ENCODE measurements around the gene STAM.

STAM gene

DNA sequence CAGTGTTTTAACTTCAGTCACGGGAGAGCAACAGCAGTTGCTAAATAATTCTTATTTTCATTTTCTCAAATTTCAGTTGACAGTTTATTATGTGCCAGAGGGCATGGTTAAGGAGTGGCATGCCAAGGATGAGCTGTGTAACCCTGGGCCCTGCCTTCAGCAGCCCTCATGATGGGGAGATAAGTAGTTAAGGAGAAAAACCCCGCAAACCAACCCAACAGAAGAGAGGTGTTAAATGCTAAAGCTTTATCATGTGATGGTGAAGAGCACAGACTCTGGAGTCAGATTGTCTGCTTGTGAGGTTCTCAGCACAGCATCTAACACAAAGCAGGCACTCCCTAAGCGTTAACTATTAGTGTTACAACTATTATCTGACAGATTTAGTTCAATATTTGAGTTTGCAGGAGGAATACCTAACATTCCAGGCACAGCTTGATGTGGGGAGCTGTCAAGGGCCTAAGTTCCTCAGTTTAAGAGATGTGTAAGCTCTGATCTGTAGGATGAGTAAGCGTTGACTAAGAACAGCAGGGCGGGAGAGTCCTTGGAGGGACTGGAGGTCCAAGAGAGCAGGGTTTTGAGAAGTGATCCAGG lies 29.6 kb downstream of the STAM start:
- no peak for DNase-seq (ENCODE audit: extremely low read depth in 1 of 2, low read depth in 1 of 2)

DNA sequence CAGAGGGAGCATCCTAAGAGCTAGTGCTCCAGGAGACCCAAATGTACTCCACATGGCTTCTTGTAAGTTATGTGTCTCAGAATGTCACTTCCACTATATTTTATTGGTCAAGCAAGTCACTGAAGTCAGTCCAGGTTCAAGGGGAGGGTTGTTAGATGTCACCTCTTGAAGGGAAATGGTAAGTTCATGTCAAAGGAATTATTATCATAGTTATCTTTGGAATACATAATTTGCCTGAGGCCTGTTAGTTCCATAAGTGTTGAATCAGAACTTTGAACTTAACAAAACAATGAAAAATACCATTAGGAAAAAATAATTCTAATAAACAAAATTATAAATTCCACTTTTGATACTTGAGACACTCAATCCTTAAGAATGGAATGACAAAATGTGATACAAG lies 30.6 kb downstream of the STAM start:
- no peak for DNase-seq (ENCODE audit: extremely low read depth in 1 of 2, low read depth in 1 of 2)

DNA sequence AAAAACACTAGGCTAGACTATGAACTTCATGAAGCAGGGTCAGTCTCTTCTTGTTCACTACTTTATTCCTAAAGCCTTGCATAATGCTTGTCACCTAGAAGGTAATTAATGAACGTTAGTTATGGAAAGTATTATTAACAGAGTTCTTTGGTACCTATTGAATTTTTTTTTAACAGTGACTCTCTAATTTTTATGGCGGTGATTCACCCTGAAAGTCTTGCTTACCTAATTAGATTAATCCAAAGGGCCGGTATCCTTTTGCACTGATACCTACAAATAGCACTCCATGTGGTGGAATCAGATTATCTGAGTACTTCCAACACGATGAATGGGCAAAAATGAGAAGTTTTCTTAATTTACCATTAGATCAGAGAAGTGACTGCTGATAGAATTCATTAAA lies 31.7 kb downstream of the STAM start:
- no peak for DNase-seq (ENCODE audit: extremely low read depth in 1 of 2, low read depth in 1 of 2)

DNA sequence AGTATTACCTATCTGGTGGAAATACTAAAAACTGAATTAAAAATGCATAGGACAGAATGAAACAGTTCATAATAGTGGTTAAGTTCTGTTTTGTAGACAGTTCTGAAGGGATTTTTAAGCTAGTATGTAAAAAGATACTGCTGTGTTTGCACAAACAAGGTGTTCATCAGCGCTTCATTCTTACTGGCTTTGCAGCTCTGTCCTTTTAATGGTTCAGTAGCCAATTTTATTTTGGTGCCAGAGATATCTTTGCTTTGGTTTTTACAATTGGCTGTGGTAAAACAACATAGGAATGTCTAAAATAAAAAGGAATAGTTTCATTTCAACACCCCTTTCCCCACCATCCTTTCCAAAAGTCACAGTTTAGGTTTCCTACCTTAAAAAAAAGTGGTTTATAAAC lies 33.0 kb downstream of the STAM start:
- DNase-seq (ENCODE audit: extremely low read depth in 1 of 2, low read depth in 1 of 2): no peak

- no peak for DNase-seq (ENCODE audit: extremely low read depth in 1 of 2, low read depth in 1 of 2)
Measured at GRCh38 chr10:17682236-17682946, 38.4 kb downstream of the STAM start.

DNA sequence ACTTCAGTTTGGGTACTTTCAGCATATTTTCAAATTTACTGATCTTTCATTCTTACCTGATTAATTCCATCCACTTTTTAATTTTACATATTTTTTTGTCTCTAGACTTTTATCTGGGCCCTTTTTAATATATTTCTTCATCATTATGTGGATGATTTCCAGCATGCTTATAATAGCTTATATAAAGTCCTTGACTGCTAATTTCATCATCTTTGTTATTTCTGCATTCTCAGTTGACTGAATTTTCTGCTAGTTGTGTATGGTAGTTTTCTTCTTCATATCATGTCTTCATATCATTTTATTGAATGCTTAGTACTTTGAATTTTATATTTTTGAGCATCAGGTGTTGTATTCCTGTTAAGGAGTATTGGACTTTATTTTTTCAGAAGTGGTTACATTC lies 39.6 kb downstream of the STAM start:
- no peak for DNase-seq (ENCODE audit: extremely low read depth in 1 of 2, low read depth in 1 of 2)

DNA sequence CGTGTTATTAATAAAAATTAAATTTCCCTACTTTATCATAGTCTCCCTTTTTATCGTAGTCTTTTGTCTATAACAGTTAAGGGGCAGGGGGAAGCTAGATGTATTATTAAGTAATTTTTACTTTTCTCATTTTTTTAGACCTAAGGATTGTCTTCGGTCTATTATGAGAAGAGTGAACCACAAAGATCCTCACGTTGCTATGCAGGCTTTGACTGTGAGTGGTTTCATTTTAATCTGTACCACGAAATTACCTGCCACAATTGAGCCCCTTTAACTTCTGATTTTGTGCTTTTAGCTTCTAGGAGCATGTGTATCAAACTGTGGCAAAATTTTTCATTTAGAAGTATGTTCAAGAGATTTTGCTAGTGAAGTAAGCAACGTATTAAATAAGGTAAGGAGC lies 40.6 kb downstream of the STAM start:
- no peak for DNase-seq (ENCODE audit: extremely low read depth in 1 of 2, low read depth in 1 of 2)

GRCh38 chr10:17685233-17685840 lies 41.4 kb downstream of the STAM start:
- no peak for DNase-seq (ENCODE audit: extremely low read depth in 1 of 2, low read depth in 1 of 2)

DNA sequence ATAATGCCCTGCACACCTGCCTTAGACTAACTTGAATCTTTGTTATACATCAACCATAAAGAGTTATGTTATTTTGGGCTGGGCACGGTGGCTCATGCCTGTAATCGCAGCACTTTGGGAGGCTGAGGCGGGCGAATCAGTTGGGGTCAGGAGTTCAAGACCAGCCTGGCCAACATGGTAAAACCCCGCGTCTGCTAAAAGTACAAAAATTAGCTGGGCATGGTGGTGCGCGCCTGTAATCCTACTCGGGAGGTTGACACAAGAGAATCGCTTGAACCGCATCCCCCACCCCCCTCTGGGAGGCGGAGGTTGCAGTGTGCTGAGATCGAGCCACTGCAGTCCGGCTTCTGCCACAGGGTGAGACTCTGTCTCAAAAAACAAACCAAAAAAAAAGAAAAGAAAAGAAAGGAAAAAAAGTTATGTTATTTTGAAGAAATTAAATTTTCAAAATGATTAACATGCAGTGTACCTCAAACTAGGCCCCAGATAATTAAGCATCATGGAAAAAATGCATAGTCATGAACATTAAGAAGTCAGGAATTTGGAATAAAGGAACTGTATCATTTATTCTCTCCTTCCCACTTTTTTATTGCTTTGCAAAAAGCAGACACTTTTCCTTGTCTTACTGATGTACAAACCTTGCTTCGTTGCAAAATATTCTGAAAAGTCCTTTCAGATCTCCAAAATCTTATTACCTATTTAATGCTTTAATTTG lies 43.3 kb downstream of the STAM start:
- DNase-seq (ENCODE audit: extremely low read depth in 1 of 2, low read depth in 1 of 2): no peak

- DNase-seq (ENCODE audit: extremely low read depth in 1 of 2, low read depth in 1 of 2): no peak
Measured at GRCh38 chr10:17689137-17689536, 45.2 kb downstream of the STAM start.

GRCh38 chr10:17693009-17693408 lies 49.1 kb downstream of the STAM start:
- DNase-seq (ENCODE audit: extremely low read depth in 1 of 2, low read depth in 1 of 2): no peak

- DNase-seq (ENCODE audit: extremely low read depth in 1 of 2, low read depth in 1 of 2): no peak
Measured at GRCh38 chr10:17698696-17699095, 54.7 kb downstream of the STAM start.

- DNase-seq (ENCODE audit: extremely low read depth in 1 of 2, low read depth in 1 of 2): no peak
Measured at GRCh38 chr10:17701301-17701700, 57.4 kb downstream of the STAM start.

DNA sequence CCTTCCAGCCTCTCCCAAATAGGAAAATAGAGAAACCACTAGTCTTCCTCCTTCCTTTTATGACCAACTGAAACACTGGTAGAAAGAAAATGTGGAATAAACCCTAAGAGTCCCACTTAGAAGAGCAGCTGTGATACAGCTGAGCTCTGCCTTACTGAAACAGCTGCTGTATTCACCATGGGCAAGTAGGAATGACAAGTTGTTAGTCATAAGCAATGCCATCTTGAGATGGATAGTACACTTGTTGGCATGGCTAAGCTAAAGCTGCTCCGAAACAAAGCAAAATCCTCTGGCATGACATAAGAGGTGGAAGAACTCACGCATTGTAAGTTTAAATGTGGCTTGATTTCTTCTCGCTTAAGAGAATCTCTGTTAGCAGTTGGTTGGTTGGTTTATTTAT lies 59.8 kb downstream of the STAM start:
- DNase-seq (ENCODE audit: extremely low read depth in 1 of 2, low read depth in 1 of 2): no peak

DNA sequence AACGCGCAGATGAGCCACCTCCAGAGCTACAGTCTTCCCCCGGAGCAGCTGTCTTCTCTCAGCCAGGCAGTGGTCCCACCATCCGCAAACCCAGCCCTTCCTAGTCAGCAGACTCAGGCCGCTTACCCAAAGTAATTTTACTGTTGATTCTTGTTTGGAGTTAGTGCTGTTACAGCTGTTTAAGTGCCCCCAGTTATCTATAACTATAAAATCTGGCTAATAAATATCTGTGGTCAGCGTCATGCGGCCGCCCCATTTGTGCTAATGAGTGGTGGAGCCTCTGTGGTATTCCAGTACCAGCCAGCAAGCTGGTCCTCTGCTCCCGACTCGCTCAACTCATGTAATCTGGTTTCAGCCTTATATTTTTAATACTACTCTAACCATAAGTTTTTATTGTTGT lies 64.9 kb downstream of the STAM start:
- no peak for DNase-seq (ENCODE audit: extremely low read depth in 1 of 2, low read depth in 1 of 2)

DNA sequence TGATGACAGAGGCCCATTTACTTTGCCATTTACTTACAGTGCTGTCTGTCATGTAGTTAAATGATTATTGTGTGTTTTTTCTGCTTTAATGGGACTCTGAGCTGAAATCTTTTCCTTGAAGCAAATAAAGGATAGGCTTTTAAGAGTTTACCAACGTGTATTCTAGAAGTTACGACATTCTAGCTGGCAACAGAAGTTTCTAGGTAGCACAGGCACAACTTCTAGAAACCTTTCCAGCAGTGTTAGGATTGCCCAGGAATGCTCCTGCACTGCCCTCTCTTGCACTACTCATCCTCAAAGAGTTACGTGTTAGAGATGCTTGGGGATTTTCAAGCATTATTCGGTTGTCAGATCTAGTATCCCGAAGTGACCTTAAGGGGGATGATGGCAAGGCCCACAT lies 65.5 kb downstream of the STAM start:
- no peak for DNase-seq (ENCODE audit: extremely low read depth in 1 of 2, low read depth in 1 of 2)

- DNase-seq (ENCODE audit: extremely low read depth in 1 of 2, low read depth in 1 of 2): no peak
Measured at GRCh38 chr10:17710181-17710580, 66.2 kb downstream of the STAM start.

- no peak for DNase-seq (ENCODE audit: extremely low read depth in 1 of 2, low read depth in 1 of 2)
Measured at GRCh38 chr10:17712053-17712452, 68.1 kb downstream of the STAM start.

GRCh38 chr10:17712717-17713471 lies 68.9 kb downstream of the STAM start:
- no peak for DNase-seq (ENCODE audit: extremely low read depth in 1 of 2, low read depth in 1 of 2)

GRCh38 chr10:17713758-17714157 lies 69.8 kb downstream of the STAM start:
- no peak for DNase-seq (ENCODE audit: extremely low read depth in 1 of 2, low read depth in 1 of 2)

DNA sequence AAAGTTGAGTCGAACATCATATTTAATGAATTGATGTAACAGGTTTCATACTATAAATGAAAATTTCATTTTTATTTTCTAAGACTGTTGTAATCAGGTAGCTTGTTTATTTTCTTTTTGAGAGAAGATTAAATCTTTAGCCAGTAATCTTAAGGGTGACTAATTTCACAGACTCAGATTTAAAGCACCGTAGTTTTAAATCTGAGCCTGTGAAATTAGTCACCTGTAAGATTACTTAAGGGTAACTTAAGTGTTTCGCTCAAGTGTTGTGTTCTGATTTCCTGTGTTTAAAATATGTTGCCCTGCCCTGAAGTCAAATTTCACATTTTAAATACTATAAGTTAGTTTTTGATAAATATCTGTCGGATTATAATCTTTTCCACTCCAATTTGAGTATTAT lies 72.2 kb downstream of the STAM start:
- DNase-seq (ENCODE audit: extremely low read depth in 1 of 2, low read depth in 1 of 2): no peak

Data from stimulated activated CD8-positive, alpha-beta memory T cell treated with anti-CD3 and anti-CD28 coated beads, Interleukin-7, amount 100 ng/mL, for 48 hours (primary cell).